ENCODE data around the gene SLC35A4. TPM values are rescaled to one million over a fixed set of nuclear protein-coding genes. Genes with fewer than 3 reads are reported as not detected.

The SLC35A4 gene
- total and polyA plus RNA-seq, 4 donors, result 17.5 to 37.0 (median 26.6) TPM

- H3K4me3 ChIP-seq (ENCODE audit: low read depth in 1 of 3, low read length in 3 of 3), result no peak overlapping the region
- no peak for DNase-seq (ENCODE audit: low spot score)
- WGBS, result 97% methylated on average over 7 of the region's 7 CpGs
- H3K9ac ChIP-seq (ENCODE audit: low read depth in 1 of 2, low read length in 2 of 2), result no peak overlapping the region
- H3K36me3 ChIP-seq (ENCODE audit: control insufficient read depth in 4 of 4, insufficient read depth in 3 of 4, low read depth in 1 of 4, low read length in 3 of 4), result peaks cover 2 to 32% (median 26%) of the 10 kb centered on the region in 4 donors
- no peaks in the 10 kb centered on the region for H3K27me3 ChIP-seq (ENCODE audit: control insufficient read depth in 4 of 4, insufficient read depth in 4 of 4, low read length in 3 of 4)
- no peak overlapping the region for H3K27ac ChIP-seq (ENCODE audit: low read depth in 1 of 2, low read length in 2 of 2)
- H3K4me1 ChIP-seq (ENCODE audit: control insufficient read depth in 4 of 4, insufficient read depth in 4 of 4, low read length in 3 of 4), result peaks cover 8 to 40% (median 33%) of the 10 kb centered on the region in 4 donors
- TF ChIP-seq REST (IDR thresholded peaks at IDR 0.05), result no peak
- no peak for TF ChIP-seq SP1 (IDR thresholded peaks at IDR 0.05)
- no peak for TF ChIP-seq FOXA1 (IDR thresholded peaks at IDR 0.05)
- no peak for TF ChIP-seq JUND (IDR thresholded peaks at IDR 0.05)
- no peak for TF ChIP-seq RXRA (IDR thresholded peaks at IDR 0.05)
- TF ChIP-seq FOXA2 (IDR thresholded peaks at IDR 0.05), result no peak
- no peak for TF ChIP-seq MAX (IDR thresholded peaks at IDR 0.05)
- no peak for TF ChIP-seq NR2F2 (IDR thresholded peaks at IDR 0.05)
- no peak for TF ChIP-seq HNF4G (IDR thresholded peaks at IDR 0.05)
- TF ChIP-seq, protein P1, sequence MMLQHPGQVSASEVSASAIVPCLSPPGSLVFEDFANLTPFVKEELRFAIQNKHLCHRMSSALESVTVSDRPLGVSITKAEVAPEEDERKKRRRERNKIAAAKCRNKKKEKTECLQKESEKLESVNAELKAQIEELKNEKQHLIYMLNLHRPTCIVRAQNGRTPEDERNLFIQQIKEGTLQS (IDR thresholded peaks at IDR 0.05), result no peak
- TF ChIP-seq, protein P2, sequence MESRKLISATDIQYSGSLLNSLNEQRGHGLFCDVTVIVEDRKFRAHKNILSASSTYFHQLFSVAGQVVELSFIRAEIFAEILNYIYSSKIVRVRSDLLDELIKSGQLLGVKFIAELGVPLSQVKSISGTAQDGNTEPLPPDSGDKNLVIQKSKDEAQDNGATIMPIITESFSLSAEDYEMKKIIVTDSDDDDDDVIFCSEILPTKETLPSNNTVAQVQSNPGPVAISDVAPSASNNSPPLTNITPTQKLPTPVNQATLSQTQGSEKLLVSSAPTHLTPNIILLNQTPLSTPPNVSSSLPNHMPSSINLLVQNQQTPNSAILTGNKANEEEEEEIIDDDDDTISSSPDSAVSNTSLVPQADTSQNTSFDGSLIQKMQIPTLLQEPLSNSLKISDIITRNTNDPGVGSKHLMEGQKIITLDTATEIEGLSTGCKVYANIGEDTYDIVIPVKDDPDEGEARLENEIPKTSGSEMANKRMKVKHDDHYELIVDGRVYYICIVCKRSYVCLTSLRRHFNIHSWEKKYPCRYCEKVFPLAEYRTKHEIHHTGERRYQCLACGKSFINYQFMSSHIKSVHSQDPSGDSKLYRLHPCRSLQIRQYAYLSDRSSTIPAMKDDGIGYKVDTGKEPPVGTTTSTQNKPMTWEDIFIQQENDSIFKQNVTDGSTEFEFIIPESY (IDR thresholded peaks at IDR 0.05), result no peak
- TF ChIP-seq GABPA (IDR thresholded peaks at IDR 0.05 in 1 of 2, conservative IDR thresholded peaks at IDR 0.05 in 1 of 2), result no peak
- no peak for TF ChIP-seq RAD21 (IDR thresholded peaks at IDR 0.05)
- TF ChIP-seq YY1 (IDR thresholded peaks at IDR 0.05), result no peak
- TF ChIP-seq HNF4A (conservative IDR thresholded peaks at IDR 0.05), result no peak
- TF ChIP-seq, protein P3, sequence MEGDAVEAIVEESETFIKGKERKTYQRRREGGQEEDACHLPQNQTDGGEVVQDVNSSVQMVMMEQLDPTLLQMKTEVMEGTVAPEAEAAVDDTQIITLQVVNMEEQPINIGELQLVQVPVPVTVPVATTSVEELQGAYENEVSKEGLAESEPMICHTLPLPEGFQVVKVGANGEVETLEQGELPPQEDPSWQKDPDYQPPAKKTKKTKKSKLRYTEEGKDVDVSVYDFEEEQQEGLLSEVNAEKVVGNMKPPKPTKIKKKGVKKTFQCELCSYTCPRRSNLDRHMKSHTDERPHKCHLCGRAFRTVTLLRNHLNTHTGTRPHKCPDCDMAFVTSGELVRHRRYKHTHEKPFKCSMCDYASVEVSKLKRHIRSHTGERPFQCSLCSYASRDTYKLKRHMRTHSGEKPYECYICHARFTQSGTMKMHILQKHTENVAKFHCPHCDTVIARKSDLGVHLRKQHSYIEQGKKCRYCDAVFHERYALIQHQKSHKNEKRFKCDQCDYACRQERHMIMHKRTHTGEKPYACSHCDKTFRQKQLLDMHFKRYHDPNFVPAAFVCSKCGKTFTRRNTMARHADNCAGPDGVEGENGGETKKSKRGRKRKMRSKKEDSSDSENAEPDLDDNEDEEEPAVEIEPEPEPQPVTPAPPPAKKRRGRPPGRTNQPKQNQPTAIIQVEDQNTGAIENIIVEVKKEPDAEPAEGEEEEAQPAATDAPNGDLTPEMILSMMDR (IDR thresholded peaks at IDR 0.05; ENCODE audit: low read depth, low read length, missing input control), result no peak
- no peak for TF ChIP-seq TAF1 (conservative IDR thresholded peaks at IDR 0.05)
- TF ChIP-seq EGR1 (IDR thresholded peaks at IDR 0.05; ENCODE audit: low read depth in 2 of 2), result no peak
- H3K9me3 ChIP-seq (ENCODE audit: control insufficient read depth in 4 of 4, low read length in 3 of 4), result no peaks in the 10 kb centered on the region
Observed at GRCh38 chr5:140544986-140545385, 19.6 kb upstream of the SLC35A4 start.
